GM19324 (cell line): Measurements from ENCODE around the gene TTL.
"Not testable (repeated sequence)": the region's sequence is repeated elsewhere in the genome, so short reads cannot be mapped to it uniquely, and the experiment has no call there.

Experiments used
- ATAC-seq: cut with Tn5 transposase; IDR thresholded peaks from one replicate; pipeline ENCODE4 v1.9.1; 2021; ENCODE audit warnings: mild to moderate bottlenecking, moderate library complexity; ENCODE audit not compliant: unreplicated experiment, low FRiP score

TTL gene

GRCh38 chr2:112472547-112473263 lies 9.3 kb upstream of the TTL start:
- ATAC-seq = no peak

GRCh38 chr2:112474844-112475486 lies 7.0 kb upstream of the TTL start:
- no peak for ATAC-seq

GRCh38 chr2:112476434-112476833 lies 5.5 kb upstream of the TTL start:
- no peak for ATAC-seq

GRCh38 chr2:112480530-112481049 lies 1.4 kb upstream of the TTL start:
- ATAC-seq = no peak

GRCh38 chr2:112481050-112481527 lies 867 bp upstream of the TTL start:
- peak; percentile 67 for ATAC-seq

GRCh38 chr2:112482309-112483041 lies 519 bp downstream of the TTL start:
- peak; percentile 6 for ATAC-seq

- ATAC-seq = no peak
Measured at GRCh38 chr2:112483042-112483473, 1.1 kb downstream of the TTL start.

- ATAC-seq = no peak
Measured at GRCh38 chr2:112483831-112484230, 1.9 kb downstream of the TTL start.

GRCh38 chr2:112485849-112486248 lies 3.9 kb downstream of the TTL start:
- no peak for ATAC-seq

GRCh38 chr2:112486895-112487294 lies 4.9 kb downstream of the TTL start:
- no peak for ATAC-seq

- no peak for ATAC-seq
Measured at GRCh38 chr2:112487444-112487961, 5.5 kb downstream of the TTL start.

GRCh38 chr2:112488201-112488600 lies 6.2 kb downstream of the TTL start:
- no peak for ATAC-seq

- ATAC-seq = no peak
Measured at GRCh38 chr2:112491946-112492345, 10.0 kb downstream of the TTL start.

GRCh38 chr2:112493048-112493447 lies 11.1 kb downstream of the TTL start:
- ATAC-seq = no peak

- ATAC-seq = no peak
Measured at GRCh38 chr2:112493858-112494648, 12.1 kb downstream of the TTL start.

- ATAC-seq = no peak
Measured at GRCh38 chr2:112494828-112495227, 12.9 kb downstream of the TTL start.

- not testable (repeated sequence) for ATAC-seq
Measured at GRCh38 chr2:112495878-112496277, 13.9 kb downstream of the TTL start.

GRCh38 chr2:112500850-112501484 lies 19.0 kb downstream of the TTL start:
- not testable (repeated sequence) for ATAC-seq

- ATAC-seq = not testable (repeated sequence)
Measured at GRCh38 chr2:112509239-112509998, 27.5 kb downstream of the TTL start.
